ENCODE measurements around the gene GTSE1. TPM values are rescaled to one million over a fixed set of nuclear protein-coding genes. Genes with fewer than 3 reads are reported as not detected.
A peak's percentile ranks its signal among the peaks of the same experiment; 100 is the strongest.

The GTSE1 gene
- total and polyA plus RNA-seq, 2 of the 13 experiments (the other 11 are each of a cell fraction or from before 2014, with no cell fraction given) = 10.7 to 13.5 TPM

GRCh38 chr22:46296257-46297150 is at the start of gene GTSE1 (continued):
- no peak for TF ChIP-seq ZBTB40 (IDR thresholded peaks at IDR 0.05)
- no peak; the same call in 1 of the 2 replicates for TF ChIP-seq ZBTB40 (CRISPR knock-in tag; IDR thresholded peaks at IDR 0.05)
- TF ChIP-seq, protein P1, sequence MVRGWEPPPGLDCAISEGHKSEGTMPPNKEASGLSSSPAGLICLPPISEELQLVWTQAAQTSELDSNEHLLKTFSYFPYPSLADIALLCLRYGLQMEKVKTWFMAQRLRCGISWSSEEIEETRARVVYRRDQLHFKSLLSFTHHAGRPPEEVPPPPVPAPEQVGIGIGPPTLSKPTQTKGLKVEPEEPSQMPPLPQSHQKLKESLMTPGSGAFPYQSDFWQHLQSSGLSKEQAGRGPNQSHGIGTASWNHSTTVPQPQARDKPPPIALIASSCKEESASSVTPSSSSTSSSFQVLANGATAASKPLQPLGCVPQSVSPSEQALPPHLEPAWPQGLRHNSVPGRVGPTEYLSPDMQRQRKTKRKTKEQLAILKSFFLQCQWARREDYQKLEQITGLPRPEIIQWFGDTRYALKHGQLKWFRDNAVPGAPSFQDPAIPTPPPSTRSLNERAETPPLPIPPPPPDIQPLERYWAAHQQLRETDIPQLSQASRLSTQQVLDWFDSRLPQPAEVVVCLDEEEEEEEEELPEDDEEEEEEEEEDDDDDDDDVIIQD (CRISPR knock-in tag; IDR thresholded peaks at IDR 0.05; ENCODE audit: low read depth) = no peak
- TF ChIP-seq, protein P2, sequence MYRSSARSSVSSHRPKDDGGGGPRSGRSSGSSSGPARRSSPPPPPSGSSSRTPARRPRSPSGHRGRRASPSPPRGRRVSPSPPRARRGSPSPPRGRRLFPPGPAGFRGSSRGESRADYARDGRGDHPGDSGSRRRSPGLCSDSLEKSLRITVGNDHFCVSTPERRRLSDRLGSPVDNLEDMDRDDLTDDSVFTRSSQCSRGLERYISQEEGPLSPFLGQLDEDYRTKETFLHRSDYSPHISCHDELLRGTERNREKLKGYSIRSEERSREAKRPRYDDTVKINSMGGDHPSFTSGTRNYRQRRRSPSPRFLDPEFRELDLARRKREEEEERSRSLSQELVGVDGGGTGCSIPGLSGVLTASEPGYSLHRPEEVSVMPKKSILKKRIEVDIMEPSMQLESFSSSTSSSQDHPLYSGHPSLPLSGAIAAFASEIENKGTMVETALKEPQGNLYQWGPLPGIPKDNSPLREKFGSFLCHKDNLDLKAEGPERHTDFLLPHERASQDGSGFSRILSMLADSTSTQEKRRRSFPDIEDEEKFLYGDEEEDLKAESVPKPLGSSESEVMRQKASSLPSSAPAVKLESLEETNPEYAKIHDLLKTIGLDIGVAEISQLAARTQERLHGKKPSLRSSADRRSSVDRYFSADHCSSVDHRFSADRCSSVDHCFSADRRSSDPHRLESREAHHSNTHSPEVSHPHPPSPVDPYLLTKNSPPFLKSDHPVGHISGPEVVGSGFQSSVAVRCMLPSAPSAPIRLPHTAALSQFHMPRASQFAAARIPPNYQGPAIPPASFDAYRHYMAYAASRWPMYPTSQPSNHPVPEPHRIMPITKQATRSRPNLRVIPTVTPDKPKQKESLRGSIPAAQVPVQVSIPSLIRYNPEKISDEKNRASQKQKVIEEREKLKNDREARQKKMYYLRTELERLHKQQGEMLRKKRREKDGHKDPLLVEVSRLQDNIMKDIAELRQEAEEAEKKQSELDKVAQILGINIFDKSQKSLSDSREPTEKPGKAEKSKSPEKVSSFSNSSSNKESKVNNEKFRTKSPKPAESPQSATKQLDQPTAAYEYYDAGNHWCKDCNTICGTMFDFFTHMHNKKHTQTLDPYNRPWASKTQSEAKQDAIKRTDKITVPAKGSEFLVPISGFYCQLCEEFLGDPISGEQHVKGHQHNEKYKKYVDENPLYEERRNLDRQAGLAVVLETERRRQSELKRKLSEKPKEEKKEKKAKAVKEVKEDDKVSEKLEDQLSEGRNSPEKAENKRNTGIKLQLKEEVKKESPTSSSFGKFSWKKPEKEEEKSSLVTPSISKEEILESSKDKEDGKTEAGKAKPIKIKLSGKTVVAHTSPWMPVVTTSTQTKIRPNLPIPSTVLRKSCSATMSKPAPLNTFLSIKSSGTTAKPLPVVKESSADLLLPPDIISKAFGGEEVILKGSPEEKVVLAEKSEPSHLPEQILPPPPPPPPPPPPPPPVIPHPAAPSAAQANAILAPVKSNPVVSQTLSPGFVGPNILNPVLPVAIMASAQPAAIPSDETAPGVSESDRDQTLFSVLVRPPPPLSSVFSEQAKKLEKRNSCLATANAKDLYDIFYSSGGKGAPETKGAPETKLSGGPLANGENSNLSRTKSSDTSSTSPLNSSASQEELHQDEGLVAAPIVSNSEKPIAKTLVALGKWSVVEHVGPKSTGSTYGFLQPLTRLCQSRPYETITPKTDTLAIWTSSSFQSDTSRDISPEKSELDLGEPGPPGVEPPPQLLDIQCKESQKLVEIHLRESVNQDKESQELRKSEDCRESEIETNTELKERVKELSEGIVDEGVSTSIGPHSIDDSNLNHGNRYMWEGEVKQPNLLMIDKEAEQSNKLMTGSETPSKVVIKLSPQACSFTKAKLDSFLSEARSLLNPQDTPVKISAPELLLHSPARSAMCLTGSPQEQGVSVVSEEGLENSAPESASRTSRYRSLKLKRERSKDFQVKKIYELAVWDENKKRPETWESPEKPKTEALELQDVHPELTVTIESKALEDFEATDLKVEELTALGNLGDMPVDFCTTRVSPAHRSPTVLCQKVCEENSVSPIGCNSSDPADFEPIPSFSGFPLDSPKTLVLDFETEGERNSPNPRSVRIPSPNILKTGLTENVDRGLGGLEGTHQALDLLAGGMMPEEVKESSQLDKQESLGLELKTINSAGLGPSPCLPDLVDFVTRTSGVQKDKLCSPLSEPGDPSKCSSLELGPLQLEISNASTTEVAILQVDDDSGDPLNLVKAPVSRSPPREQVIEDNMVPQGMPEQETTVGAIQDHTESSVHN (CRISPR knock-in tag; IDR thresholded peaks at IDR 0.05) = 0 out of 2 replicates have a peak, but pooled peaks have one; percentile 7
- TF ChIP-seq SRF (IDR thresholded peaks at IDR 0.05; ENCODE audit: low read depth, low read length) = no peak
- no peak for TF ChIP-seq ZBTB3 (CRISPR knock-in tag; IDR thresholded peaks at IDR 0.05; ENCODE audit: borderline replicate concordance, low read depth)
- TF ChIP-seq BRF2 (CRISPR knock-in tag; IDR thresholded peaks at IDR 0.05) = peak; percentile 80; the same call in 1 of the 2 replicates

All from HepG2 (cell line).